SK-N-SH (cell line): Measurements from ENCODE around the gene DOCK10. TPM values are rescaled to one million over a fixed set of nuclear protein-coding genes. Genes with fewer than 3 reads are reported as not detected.

Experiments used
- CTCF ChIA-PET: fragments of 300-600, 350-600 bp; formaldehyde crosslinking; extraction: SDS; loops from one replicate; lab custom pipeline; 2021; lab: Yijun Ruan, JAX
- POLR2A ChIA-PET: fragments of 350-600 bp; sonication (Branson Sonifier 250); formaldehyde crosslinking; extraction: SDS; loops from one replicate; lab custom pipeline; 2020; ENCODE audit warnings: antibody characterized with exemption, inconsistent platforms; lab: Yijun Ruan, JAX
- DNase-seq: peaks from one replicate; pipeline ENCODE4 v3.0.0; 2012
- H2AFZ ChIP-seq: fragments of 200-600 bp; sonication (generic); 2 replicates; pipeline ENCODE4 v1.8.1; 2016; ENCODE audit warnings: antibody characterized with exemption, mild to moderate bottlenecking, low read depth
- H3F3A ChIP-seq: fragments of 200-600 bp; sonication (generic); replicated peaks from 2 replicates; pipeline ENCODE3; 2016; ENCODE audit warnings: antibody characterized with exemption, mild to moderate bottlenecking; ENCODE audit not compliant: insufficient read depth
- H3K27ac ChIP-seq, 2 experiments: fragments of 200-500 bp in 1 of 2; fragments of 200-600 bp in 1 of 2; sonication (Bioruptor generic) in 1 of 2; sonication (generic), shearing (Covaris generic) in 1 of 2; 2 replicates each; pipeline versions ENCODE4 v1.5.1 to v1.6.1; 2014 to 2016; ENCODE audit warnings: low read depth in 2 of 2, inconsistent platforms in 1 of 2, low read length in 1 of 2, mild to moderate bottlenecking in 1 of 2, mixed read lengths in 1 of 2
- H3K27me3 ChIP-seq: fragments of 200-600 bp; sonication (generic), shearing (Covaris generic); 2 replicates; pipeline ENCODE4 v1.6.1; 2016; ENCODE audit warnings: mixed run types; ENCODE audit not compliant: insufficient read depth
- H3K36me3 ChIP-seq, 2 experiments: fragments of 200-500 bp in 1 of 2; fragments of 200-600 bp in 1 of 2; sonication (Bioruptor generic) in 1 of 2; sonication (generic) in 1 of 2; replicated peaks in 1 of 2; 2 replicates each; pipeline versions ENCODE3 to v1.5.1; 2014 to 2016; ENCODE audit warnings: low read length in 1 of 2, mild to moderate bottlenecking in 1 of 2; ENCODE audit not compliant: insufficient read depth in 2 of 2, control insufficient read depth in 1 of 2
- H3K4me1 ChIP-seq, 2 experiments: fragments of 200-500 bp in 1 of 2; fragments of 200-600 bp in 1 of 2; sonication (Bioruptor generic) in 1 of 2; sonication (generic), shearing (Covaris generic) in 1 of 2; 2 replicates each; pipeline versions ENCODE4 v1.5.1 to v1.6.1; 2014 to 2016; ENCODE audit warnings: low read depth in 1 of 2, low read length in 1 of 2, mixed run types in 1 of 2; ENCODE audit not compliant: insufficient read depth in 2 of 2, control insufficient read depth in 1 of 2
- H3K4me2 ChIP-seq: fragments of 200-600 bp; sonication (generic), shearing (Covaris generic); 2 replicates; pipeline ENCODE4 v1.6.1; 2017; ENCODE audit warnings: mixed run types
- H3K4me3 ChIP-seq, 2 experiments: fragments of 200-500 bp in 1 of 2; fragments of 200-600 bp in 1 of 2; sonication (Bioruptor generic) in 1 of 2; sonication (generic), shearing (Covaris generic) in 1 of 2; 2 replicates each; pipeline versions ENCODE4 v1.5.1 to v1.8.1; 2014 to 2016; ENCODE audit warnings: low read depth in 2 of 2, inconsistent platforms in 1 of 2, low read length in 1 of 2, mild to moderate bottlenecking in 1 of 2, mixed read lengths in 1 of 2, moderate library complexity in 1 of 2
- H3K79me2 ChIP-seq: fragments of 200-600 bp; sonication (generic); 2 replicates; pipeline ENCODE4 v1.8.1; 2017; ENCODE audit warnings: mild to moderate bottlenecking; ENCODE audit not compliant: insufficient read depth
- H3K9ac ChIP-seq: fragments of 200-600 bp; sonication (generic); 2 replicates; pipeline ENCODE4 v1.6.1; 2017; ENCODE audit warnings: mixed run types
- H3K9me2 ChIP-seq: fragments of 200-600 bp; sonication (generic); 2 replicates; pipeline ENCODE4 v1.6.1; 2017; ENCODE audit warnings: mixed run types
- H3K9me3 ChIP-seq: fragments of 200-600 bp; sonication (generic); 2 replicates; pipeline ENCODE4 v1.6.1; 2017; ENCODE audit warnings: mixed run types, mild to moderate bottlenecking, moderate library complexity
- H4K20me1 ChIP-seq: fragments of 200-600 bp; sonication (generic); 2 replicates; pipeline ENCODE4 v1.6.1; 2017; ENCODE audit warnings: mild to moderate bottlenecking, mixed run types; ENCODE audit not compliant: insufficient read depth
- FOXJ3 ChIP-seq: sonication (generic); formaldehyde crosslinking; IDR thresholded peaks from 2 replicates; pipeline ENCODE4 v1.5.1; 2020; ENCODE audit warnings: mild to moderate bottlenecking, missing genetic modification reagents
- FOXM1 ChIP-seq: IDR thresholded peaks from 2 replicates; pipeline ENCODE4 v1.4.0; 2012; ENCODE audit warnings: low read depth, mild to moderate bottlenecking
- GABPA ChIP-seq: IDR thresholded peaks from 2 replicates; pipeline ENCODE4 v1.4.0; 2012; ENCODE audit warnings: low read depth, mild to moderate bottlenecking
- GATA2 ChIP-seq: sonication (generic); formaldehyde crosslinking; IDR thresholded peaks from 2 replicates; pipeline ENCODE4 v1.5.0; 2020; ENCODE audit warnings: mild to moderate bottlenecking, missing genetic modification reagents
- JUND ChIP-seq: IDR thresholded peaks from 2 replicates; pipeline ENCODE4 v1.4.0; 2012
- MXI1 ChIP-seq: IDR thresholded peaks from 2 replicates; pipeline ENCODE4 v1.6.1; 2012; ENCODE audit warnings: mild to moderate bottlenecking, low read depth, low read length, improper control_type of control experiment
- NFIC ChIP-seq: IDR thresholded peaks from 2 replicates; pipeline ENCODE4 v1.4.0; 2012; ENCODE audit warnings: borderline replicate concordance
- PBX3 ChIP-seq: IDR thresholded peaks from 2 replicates; pipeline ENCODE4; 2012
- POLR2AphosphoS5 ChIP-seq: IDR thresholded peaks from 2 replicates; pipeline ENCODE4 v1.6.1; 2012; ENCODE audit warnings: low read depth, low read length
- RAD21 ChIP-seq: IDR thresholded peaks from 2 replicates; pipeline ENCODE4 v1.6.1; 2012; ENCODE audit warnings: mild to moderate bottlenecking, low read length
- RFX5 ChIP-seq: IDR thresholded peaks from 2 replicates; pipeline ENCODE4 v1.6.1; 2012; ENCODE audit warnings: mild to moderate bottlenecking, improper control_type of control experiment, low read length
- RXRA ChIP-seq: IDR thresholded peaks from 2 replicates; pipeline ENCODE4 v1.4.0; 2012; ENCODE audit warnings: low read depth, mild to moderate bottlenecking, borderline replicate concordance
- SIN3A ChIP-seq: IDR thresholded peaks from 2 replicates; pipeline ENCODE4 v1.6.1; 2012; ENCODE audit warnings: low read depth, mild to moderate bottlenecking, low read length, moderate library complexity, borderline replicate concordance
- TCF12 ChIP-seq: IDR thresholded peaks from 2 replicates; pipeline ENCODE4 v1.4.0; 2012
- WGBS: methylation state at CpG from one replicate; pipeline ENCODE4 v1.1.6; 2017; ENCODE audit warnings: low lambda C conversion rate; 5-methylcytosine and 5-hydroxymethylcytosine counted together
- polyA plus RNA-seq, 3 experiments: library from polyadenylated mRNA; depleted of rRNA; stranded (reverse); fragments of >200 nt; gene quantifications; 2 replicates each; pipeline ENCODE4 v1.2.3, GENCODE V29; 2012
- TF ChIP-seq, protein P1 (sequence below): IDR thresholded peaks from 2 replicates; pipeline ENCODE4 v1.6.1; 2012; ENCODE audit warnings: mild to moderate bottlenecking, low read depth, low read length, moderate library complexity
- TF ChIP-seq, protein P2 (sequence below): IDR thresholded peaks from 2 replicates; pipeline ENCODE4 v1.4.0; 2012; ENCODE audit warnings: low read depth, borderline replicate concordance

Gene DOCK10
- polyA plus RNA-seq, 1 of the 3 experiments (the other 2 are of a cell fraction), result 24.1 TPM

- Histone ChIP-seq H3F3A (peaks cover 4% of the 10 kb centered on the region), H3K27me3 (no peaks in the 10 kb centered on the region), H3K9me2 (no peaks in the 10 kb centered on the region), H2AFZ (no peak overlapping the region), H3K27ac (no peak overlapping the region), H3K4me2 (no peak overlapping the region), H4K20me1 (no peaks in the 10 kb centered on the region), H3K9ac (no peak overlapping the region), H3K9me3 (no peaks in the 10 kb centered on the region), H3K4me1 (peaks cover 4 to 8% of the 10 kb centered on the region in 2 experiments), H3K4me3 (no peak overlapping the region), H3K36me3 (no peaks in the 10 kb centered on the region), H3K79me2 (peaks cover 43% of the 10 kb centered on the region; the same call in 1 of the 2 replicates)
- no peak for TF ChIP-seq GATA2 (CRISPR knock-in tag)
- POLR2A ChIA-PET, result interaction anchor here (1.0 to 1.2 kb wide), 2 partner anchors 11 to 13 kb away, joined by 3 read pairs; no protein-coding TSS in a partner anchor
- WGBS, result 98% methylated on average over 4 of the region's 4 CpGs
- no peak for DNase-seq
- CTCF ChIA-PET, result no interaction called here
Observed at GRCh38 chr2:224971214-224971613, 71.1 kb downstream of the DOCK10 start.

DNA sequence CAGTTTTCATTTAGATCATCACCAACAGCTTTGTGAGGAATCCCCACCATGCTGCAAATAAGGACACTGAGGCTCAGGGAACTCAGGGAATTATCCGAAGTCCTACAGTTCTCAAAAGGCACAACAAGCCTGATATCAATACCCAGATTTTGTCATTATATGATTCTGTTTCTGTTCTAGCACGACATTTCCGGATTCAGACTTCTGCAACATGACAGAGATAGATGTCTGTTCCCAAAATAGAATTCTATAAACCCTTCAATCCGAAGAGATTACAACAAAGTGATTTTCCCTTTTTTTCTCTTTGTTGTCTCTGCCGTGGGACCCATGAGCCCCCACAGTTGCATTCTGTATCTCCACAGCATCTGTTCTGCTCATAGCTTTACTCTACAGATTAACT lies 72.0 kb downstream of the DOCK10 start:
- WGBS, result 93% methylated on average over 5 of the region's 5 CpGs
- no peak overlapping the region for H3K27ac ChIP-seq
- no peaks in the 10 kb centered on the region for H3K36me3 ChIP-seq
- no peak overlapping the region for H2AFZ ChIP-seq
- H3K9me3 ChIP-seq, result no peaks in the 10 kb centered on the region
- no peak for TF ChIP-seq JUND
- no peak for TF ChIP-seq SIN3A
- H4K20me1 ChIP-seq, result no peaks in the 10 kb centered on the region
- peaks cover 40% of the 10 kb centered on the region; the same call in 1 of the 2 replicates for H3K79me2 ChIP-seq
- H3K4me1 ChIP-seq, result peaks cover 4 to 8% of the 10 kb centered on the region in 2 experiments
- peaks cover 4% of the 10 kb centered on the region for H3F3A ChIP-seq
- no peak overlapping the region for H3K4me3 ChIP-seq
- ChIA-PET CTCF (no interaction called here), POLR2A (interaction anchor here (1.0 to 1.2 kb wide), 2 partner anchors 12 to 14 kb away, joined by 3 read pairs; no protein-coding TSS in a partner anchor)
- H3K9ac ChIP-seq, result no peak overlapping the region
- no peaks in the 10 kb centered on the region for H3K9me2 ChIP-seq
- H3K4me2 ChIP-seq, result no peak overlapping the region
- no peak for DNase-seq
- H3K27me3 ChIP-seq, result no peaks in the 10 kb centered on the region

GRCh38 chr2:224969633-224970260 lies 72.5 kb downstream of the DOCK10 start:
- Histone ChIP-seq H3K9me2 (no peaks in the 10 kb centered on the region), H4K20me1 (no peaks in the 10 kb centered on the region), H3F3A (peaks cover 4% of the 10 kb centered on the region), H3K9ac (no peak overlapping the region), H3K4me1 (peaks cover 4 to 8% of the 10 kb centered on the region in 2 experiments), H3K36me3 (no peaks in the 10 kb centered on the region), H3K27ac (no peak overlapping the region), H2AFZ (no peak overlapping the region), H3K9me3 (no peaks in the 10 kb centered on the region), H3K4me2 (no peak overlapping the region), H3K4me3 (no peak overlapping the region), H3K79me2 (peaks cover 36% of the 10 kb centered on the region; the same call in 1 of the 2 replicates), H3K27me3 (no peaks in the 10 kb centered on the region)
- ChIA-PET CTCF (no interaction called here), POLR2A (interaction anchor here (1.2 kb wide), 1 partner anchor 13 kb away, joined by 3 read pairs; no protein-coding TSS in a partner anchor)
- no peak for DNase-seq
- WGBS, result 96% methylated on average over 4 of the region's 4 CpGs
- TF ChIP-seq MXI1, result no peak
- TF ChIP-seq NFIC, result no peak
- TF ChIP-seq RXRA, result no peak
- no peak for TF ChIP-seq TCF12
- no peak for TF ChIP-seq SIN3A
- TF ChIP-seq, protein P1, sequence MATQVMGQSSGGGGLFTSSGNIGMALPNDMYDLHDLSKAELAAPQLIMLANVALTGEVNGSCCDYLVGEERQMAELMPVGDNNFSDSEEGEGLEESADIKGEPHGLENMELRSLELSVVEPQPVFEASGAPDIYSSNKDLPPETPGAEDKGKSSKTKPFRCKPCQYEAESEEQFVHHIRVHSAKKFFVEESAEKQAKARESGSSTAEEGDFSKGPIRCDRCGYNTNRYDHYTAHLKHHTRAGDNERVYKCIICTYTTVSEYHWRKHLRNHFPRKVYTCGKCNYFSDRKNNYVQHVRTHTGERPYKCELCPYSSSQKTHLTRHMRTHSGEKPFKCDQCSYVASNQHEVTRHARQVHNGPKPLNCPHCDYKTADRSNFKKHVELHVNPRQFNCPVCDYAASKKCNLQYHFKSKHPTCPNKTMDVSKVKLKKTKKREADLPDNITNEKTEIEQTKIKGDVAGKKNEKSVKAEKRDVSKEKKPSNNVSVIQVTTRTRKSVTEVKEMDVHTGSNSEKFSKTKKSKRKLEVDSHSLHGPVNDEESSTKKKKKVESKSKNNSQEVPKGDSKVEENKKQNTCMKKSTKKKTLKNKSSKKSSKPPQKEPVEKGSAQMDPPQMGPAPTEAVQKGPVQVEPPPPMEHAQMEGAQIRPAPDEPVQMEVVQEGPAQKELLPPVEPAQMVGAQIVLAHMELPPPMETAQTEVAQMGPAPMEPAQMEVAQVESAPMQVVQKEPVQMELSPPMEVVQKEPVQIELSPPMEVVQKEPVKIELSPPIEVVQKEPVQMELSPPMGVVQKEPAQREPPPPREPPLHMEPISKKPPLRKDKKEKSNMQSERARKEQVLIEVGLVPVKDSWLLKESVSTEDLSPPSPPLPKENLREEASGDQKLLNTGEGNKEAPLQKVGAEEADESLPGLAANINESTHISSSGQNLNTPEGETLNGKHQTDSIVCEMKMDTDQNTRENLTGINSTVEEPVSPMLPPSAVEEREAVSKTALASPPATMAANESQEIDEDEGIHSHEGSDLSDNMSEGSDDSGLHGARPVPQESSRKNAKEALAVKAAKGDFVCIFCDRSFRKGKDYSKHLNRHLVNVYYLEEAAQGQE, result no peak
- no peak for TF ChIP-seq PBX3
- no peak for TF ChIP-seq FOXJ3
- TF ChIP-seq, protein P2, sequence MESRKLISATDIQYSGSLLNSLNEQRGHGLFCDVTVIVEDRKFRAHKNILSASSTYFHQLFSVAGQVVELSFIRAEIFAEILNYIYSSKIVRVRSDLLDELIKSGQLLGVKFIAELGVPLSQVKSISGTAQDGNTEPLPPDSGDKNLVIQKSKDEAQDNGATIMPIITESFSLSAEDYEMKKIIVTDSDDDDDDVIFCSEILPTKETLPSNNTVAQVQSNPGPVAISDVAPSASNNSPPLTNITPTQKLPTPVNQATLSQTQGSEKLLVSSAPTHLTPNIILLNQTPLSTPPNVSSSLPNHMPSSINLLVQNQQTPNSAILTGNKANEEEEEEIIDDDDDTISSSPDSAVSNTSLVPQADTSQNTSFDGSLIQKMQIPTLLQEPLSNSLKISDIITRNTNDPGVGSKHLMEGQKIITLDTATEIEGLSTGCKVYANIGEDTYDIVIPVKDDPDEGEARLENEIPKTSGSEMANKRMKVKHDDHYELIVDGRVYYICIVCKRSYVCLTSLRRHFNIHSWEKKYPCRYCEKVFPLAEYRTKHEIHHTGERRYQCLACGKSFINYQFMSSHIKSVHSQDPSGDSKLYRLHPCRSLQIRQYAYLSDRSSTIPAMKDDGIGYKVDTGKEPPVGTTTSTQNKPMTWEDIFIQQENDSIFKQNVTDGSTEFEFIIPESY, result no peak
- no peak for TF ChIP-seq RAD21
- no peak for TF ChIP-seq FOXM1
- no peak for TF ChIP-seq RFX5
- TF ChIP-seq GABPA, result no peak
- no peak for TF ChIP-seq POLR2AphosphoS5
